ENCODE results near the gene CSTB. TPM values are rescaled to one million over a fixed set of nuclear protein-coding genes. Genes with fewer than 3 reads are reported as not detected.
"Not testable (repeated sequence)": the region's sequence is repeated elsewhere in the genome, so short reads cannot be mapped to it uniquely, and the experiment has no call there.

The CSTB gene, protein sequence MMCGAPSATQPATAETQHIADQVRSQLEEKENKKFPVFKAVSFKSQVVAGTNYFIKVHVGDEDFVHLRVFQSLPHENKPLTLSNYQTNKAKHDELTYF
- total RNA-seq (ENCODE audit: low replicate concordance): 45.4 and 78.2 TPM in 2 replicates
- long read RNA-seq, transcript CSTB-201 (3 exons, 2,164 nt): major isoform, 101 of 107 reads
- long read RNA-seq, partial matches to known transcripts: 0 of 107 reads
- long read RNA-seq, other reads (novel, unspliced or antisense): 3 of 107 reads

DNA sequence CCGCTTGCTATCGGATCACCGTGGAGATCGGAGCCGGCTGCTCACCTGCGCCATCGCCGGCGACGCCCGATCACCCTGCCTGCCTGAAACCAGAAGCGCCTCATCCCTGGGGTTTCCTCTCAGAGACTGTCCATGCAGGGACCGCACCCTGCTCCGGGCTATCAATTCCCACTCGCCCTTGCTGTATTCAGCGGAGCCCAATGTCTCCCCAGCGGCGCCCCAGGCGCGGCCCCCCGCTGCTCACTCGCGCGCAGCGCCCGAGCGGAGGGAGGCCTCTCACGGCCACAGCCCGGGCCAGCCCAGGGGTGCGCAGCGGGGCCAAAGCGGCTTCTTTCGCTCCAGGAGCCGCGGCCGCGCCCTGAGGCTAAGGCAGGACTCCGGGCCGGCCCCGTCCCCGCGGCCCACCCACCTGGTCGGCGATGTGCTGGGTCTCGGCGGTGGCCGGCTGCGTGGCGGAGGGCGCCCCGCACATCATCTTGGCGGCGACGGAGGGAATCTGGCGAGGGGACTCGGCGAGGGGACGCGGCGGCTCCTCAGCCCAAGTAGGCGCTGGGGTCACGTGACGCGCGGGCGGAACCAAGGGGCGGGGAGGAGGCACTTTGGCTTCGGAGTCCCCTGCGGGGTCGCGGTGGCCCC lies at the start of gene CSTB:
CSTB (minus strand) TSS at position 514 of the 636 bp plus-strand sequence; CDS start at position 475, 39 bp downstream.
- DNase-seq (ENCODE audit: extremely low spot score, unreplicated experiment): peak; percentile 87
- H3K4me1 Mint-ChIP-seq (ENCODE audit: unreplicated experiment): peaks cover 17% of the 10 kb centered on the region
- H3K36me3 Mint-ChIP-seq: peaks cover 15% of the 10 kb centered on the region
- H3K4me3 Mint-ChIP-seq: peak within 1 kb of the TSS; percentile 93
- H3K27ac Mint-ChIP-seq: peak within 1 kb of the TSS; percentile 94
- no peaks in the 10 kb centered on the region for H3K9me3 Mint-ChIP-seq
- TF ChIP-seq, protein P1, sequence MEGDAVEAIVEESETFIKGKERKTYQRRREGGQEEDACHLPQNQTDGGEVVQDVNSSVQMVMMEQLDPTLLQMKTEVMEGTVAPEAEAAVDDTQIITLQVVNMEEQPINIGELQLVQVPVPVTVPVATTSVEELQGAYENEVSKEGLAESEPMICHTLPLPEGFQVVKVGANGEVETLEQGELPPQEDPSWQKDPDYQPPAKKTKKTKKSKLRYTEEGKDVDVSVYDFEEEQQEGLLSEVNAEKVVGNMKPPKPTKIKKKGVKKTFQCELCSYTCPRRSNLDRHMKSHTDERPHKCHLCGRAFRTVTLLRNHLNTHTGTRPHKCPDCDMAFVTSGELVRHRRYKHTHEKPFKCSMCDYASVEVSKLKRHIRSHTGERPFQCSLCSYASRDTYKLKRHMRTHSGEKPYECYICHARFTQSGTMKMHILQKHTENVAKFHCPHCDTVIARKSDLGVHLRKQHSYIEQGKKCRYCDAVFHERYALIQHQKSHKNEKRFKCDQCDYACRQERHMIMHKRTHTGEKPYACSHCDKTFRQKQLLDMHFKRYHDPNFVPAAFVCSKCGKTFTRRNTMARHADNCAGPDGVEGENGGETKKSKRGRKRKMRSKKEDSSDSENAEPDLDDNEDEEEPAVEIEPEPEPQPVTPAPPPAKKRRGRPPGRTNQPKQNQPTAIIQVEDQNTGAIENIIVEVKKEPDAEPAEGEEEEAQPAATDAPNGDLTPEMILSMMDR (conservative IDR thresholded peaks at IDR 0.05): no peak
- no peaks in the 10 kb centered on the region for H3K27me3 Mint-ChIP-seq

DNA sequence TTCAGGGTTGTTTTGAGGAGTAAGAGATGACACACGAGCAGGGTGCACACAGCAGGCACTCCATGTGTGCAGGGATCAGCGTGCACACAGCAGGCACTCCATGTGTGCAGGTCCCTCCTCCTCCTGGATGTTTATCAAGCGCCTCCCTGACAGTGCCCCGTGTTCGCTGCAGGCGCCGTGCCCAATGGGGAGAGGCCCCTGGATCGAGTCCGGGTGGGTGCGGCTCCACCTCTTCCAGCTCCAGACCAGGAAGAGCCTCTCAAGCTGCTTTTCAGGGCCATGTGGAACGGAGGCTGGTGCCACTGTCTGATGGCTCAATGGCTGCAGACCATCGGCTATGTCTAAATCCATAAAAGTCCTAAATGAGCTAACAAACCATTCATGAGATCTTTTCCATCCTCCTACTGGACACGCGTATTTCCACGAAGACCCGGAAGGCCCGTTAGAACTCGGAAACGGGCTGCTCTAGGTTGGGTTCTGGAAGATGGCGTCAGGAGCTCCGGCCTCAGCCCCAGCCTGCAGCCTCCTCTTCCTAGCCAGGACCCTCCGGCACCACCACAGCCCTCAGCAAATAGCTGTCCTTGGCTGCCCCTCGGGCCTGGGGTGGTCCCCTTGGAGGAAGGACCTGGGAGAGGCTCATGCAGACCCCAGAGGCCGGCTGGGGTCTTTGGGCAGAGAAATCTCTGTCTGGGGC lies 49.3 kb upstream of the CSTB start:
- Mint-ChIP-seq H3K27me3 (peaks cover 7% of the 10 kb centered on the region), H3K4me1 (ENCODE audit: unreplicated experiment) (peaks cover 5% of the 10 kb centered on the region), H3K4me3 (no peak overlapping the region), H3K27ac (no peak overlapping the region), H3K36me3 (no peaks in the 10 kb centered on the region), H3K9me3 (no peaks in the 10 kb centered on the region)
- TF ChIP-seq, protein P1 (conservative IDR thresholded peaks at IDR 0.05): no peak
- no peak for DNase-seq (ENCODE audit: extremely low spot score, unreplicated experiment)

DNA sequence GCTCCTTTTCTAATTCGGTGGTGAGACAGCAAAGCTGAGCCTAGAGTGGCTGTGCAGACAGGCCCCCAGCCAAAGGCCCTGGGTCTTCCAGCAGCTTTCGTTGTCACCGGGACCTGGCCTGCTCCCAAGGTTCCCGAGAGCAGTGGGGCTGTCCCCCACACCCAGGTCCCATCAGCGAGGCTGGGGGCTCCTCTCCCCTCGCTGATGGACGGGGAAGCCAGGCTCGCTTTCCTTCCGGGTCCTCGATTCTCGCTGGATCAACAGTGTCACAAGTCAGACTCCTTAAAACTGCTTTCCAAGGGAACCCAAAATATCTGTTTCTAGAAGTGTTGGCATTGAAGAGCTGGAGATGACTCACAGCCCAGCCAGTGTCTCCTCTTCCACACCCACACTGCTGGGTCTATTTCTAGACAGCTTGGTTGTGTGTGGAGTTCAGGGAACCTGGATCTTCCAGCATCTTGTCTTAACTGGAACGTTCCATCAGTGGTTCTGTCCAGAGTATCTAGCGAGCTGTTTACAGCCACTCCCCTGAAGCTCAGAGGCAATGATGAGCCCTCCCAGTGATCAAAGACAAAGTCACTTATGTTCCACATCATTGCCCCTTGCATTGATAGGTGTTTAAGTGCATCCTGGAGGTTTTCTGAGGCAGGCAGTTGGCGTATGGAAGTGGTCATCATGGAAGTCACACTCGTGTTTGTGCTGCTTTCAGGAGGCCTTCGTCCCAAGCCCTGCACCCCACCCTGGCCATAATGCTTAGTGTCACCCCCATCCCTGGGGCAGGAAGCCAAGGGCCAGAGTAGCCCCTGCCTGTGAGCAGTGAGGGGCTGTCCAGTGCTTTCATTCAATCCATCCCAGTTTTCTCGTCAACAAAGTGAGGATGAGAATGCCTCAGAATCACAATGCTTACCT lies 48.5 kb upstream of the CSTB start:
- Mint-ChIP-seq H3K4me1 (ENCODE audit: unreplicated experiment) (peaks cover 5% of the 10 kb centered on the region), H3K27me3 (peaks cover 7% of the 10 kb centered on the region), H3K9me3 (no peaks in the 10 kb centered on the region), H3K36me3 (no peaks in the 10 kb centered on the region), H3K4me3 (no peak overlapping the region), H3K27ac (no peak overlapping the region)
- DNase-seq (ENCODE audit: extremely low spot score, unreplicated experiment): no peak
- TF ChIP-seq, protein P1 (conservative IDR thresholded peaks at IDR 0.05): no peak

DNA sequence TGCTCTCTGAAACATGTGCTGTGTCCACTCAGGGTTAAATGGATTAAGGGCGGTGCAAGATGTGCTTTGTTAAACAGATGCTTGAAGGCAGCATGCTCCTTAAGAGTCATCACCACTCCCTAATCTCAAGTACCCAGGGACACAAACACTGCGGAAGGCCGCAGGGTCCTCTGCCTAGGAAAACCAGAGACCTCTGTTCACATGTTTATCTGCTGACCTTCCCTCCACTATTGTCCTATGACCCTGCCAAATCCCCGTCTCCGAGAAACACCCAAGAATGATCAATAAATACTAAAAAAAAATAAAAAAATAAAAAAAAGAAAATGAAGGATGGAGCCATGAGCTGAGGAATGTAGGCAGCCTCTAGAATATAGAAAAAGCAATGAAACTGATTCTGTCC lies 46.6 kb upstream of the CSTB start:
- H3K36me3 Mint-ChIP-seq; H3K4me1 Mint-ChIP-seq (ENCODE audit: unreplicated experiment); DNase-seq (ENCODE audit: extremely low spot score, unreplicated experiment); H3K27ac Mint-ChIP-seq; H3K4me3 Mint-ChIP-seq; H3K27me3 Mint-ChIP-seq; H3K9me3 Mint-ChIP-seq: not testable (repeated sequence)

DNA sequence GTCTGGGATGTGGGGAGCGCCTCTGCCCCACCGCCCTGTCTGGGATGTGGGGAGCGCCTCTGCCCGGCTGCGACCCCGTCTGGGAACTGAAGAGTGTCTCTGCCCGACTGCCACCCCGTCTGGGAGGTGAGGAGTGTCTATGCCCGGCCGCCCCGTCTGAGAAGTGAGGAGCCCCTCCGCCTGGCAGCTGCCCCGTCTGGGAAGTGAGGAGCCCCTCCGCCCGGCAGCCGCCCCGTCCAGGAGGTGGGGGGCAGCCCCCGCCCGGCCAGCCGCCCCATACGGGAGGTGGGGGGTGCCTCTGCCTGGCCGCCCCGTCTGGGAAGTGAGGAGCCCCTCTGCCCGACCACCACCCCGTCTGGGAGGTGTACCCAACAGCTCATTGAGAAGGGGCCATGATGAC lies 46.1 kb upstream of the CSTB start:
- H3K4me3 Mint-ChIP-seq; H3K27ac Mint-ChIP-seq; H3K9me3 Mint-ChIP-seq; H3K27me3 Mint-ChIP-seq; DNase-seq (ENCODE audit: extremely low spot score, unreplicated experiment); H3K4me1 Mint-ChIP-seq (ENCODE audit: unreplicated experiment); H3K36me3 Mint-ChIP-seq: not testable (repeated sequence)

DNA sequence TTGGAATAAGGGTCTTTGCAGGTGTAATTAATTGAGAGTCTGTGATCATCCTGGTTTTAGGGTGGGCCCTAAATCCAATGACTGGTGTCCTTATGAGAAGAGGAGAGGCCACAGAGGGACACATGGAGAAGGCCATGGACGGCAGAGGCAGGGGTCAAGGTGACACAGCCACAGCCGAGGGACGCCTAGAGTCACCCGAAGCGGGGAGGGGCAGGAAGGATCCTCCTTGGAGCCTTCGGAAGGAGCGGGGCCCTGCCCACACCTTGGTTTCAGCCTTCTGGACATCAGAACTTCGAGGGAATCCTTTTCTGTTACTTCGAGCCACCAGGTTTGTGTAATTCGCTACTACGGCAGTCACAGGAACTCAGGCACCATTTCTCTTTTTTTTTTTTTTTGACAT lies 44.4 kb upstream of the CSTB start:
- TF ChIP-seq, protein P1 (conservative IDR thresholded peaks at IDR 0.05): no peak
- Mint-ChIP-seq H3K27me3 (no peaks in the 10 kb centered on the region), H3K36me3 (no peaks in the 10 kb centered on the region), H3K27ac (no peak overlapping the region), H3K9me3 (peaks cover 5% of the 10 kb centered on the region), H3K4me3 (no peak overlapping the region), H3K4me1 (ENCODE audit: unreplicated experiment) (no peaks in the 10 kb centered on the region)
- no peak for DNase-seq (ENCODE audit: extremely low spot score, unreplicated experiment)
